K562 (cell line): ENCODE data around the gene ABCC1. TPM values are rescaled to one million over a fixed set of nuclear protein-coding genes. Genes with fewer than 3 reads are reported as not detected.
A peak's percentile ranks its signal among the peaks of the same experiment; 100 is the strongest.

Source experiments
- ATAC-seq: fragments of 200-7000 bp; cut with Tn5 transposase; 3 replicates; pipeline ENCODE4 v1.9.1; 2020; ENCODE audit warnings: moderate library complexity
- BruUV-seq: library from RNA; stranded (reverse); fragments of 400-500 nt; replicated peaks from 2 replicates; lab custom pipeline; 2021; lab: Mats Ljungman, UMichigan
- CTCF ChIA-PET: fragments of 300-600 bp; formaldehyde crosslinking; extraction: SDS; loops from one replicate; lab custom pipeline; 2021; ENCODE audit warnings: low intra/inter-chr PET ratio; lab: Yijun Ruan, JAX
- POLR2A ChIA-PET: fragments of 300-600, 350-650 bp; sonication (Branson Sonifier 250); formaldehyde crosslinking; extraction: SDS; loops from one replicate; lab custom pipeline; 2021; ENCODE audit warnings: antibody characterized with exemption, inconsistent platforms; lab: Yijun Ruan, JAX
- DNase-seq, 4 experiments: peaks; one replicate each; pipeline versions ENCODE4 v3.0.0 to v3.0.0-alpha.2; 2011 to 2018; ENCODE audit warnings: low spot score in 3 of 4, mixed read lengths in 3 of 4; ENCODE audit errors: extremely low read depth in 1 of 4
- FAIRE-seq: peaks from 2 replicates; lab custom pipeline; 2011; peaks lifted over from hg19 to GRCh38; lab: Jason Lieb, UNC
- H2AFZ ChIP-seq: 2 replicates; pipeline ENCODE4 v1.6.0; 2011; ENCODE audit warnings: low read depth, low read length, control low read depth, inconsistent platforms
- H3K27ac ChIP-seq: fragments of 200-600 bp; 3 replicates; pipeline ENCODE4 v1.8.0; 2011; ENCODE audit warnings: low read depth, mild to moderate bottlenecking, control low read depth, inconsistent platforms, low read length, moderate library complexity, mixed read lengths; ENCODE audit errors: extremely low read depth
- H3K27me3 ChIP-seq, 2 experiments: fragments of 300-600 bp in 1 of 2; 2 replicates in 1 of 2; 3 replicates in 1 of 2; pipeline versions ENCODE4 v1.6.0 to v1.8.0; 2011; ENCODE audit warnings: inconsistent platforms in 2 of 2, low read length in 2 of 2, mild to moderate bottlenecking in 1 of 2, mixed read lengths in 1 of 2, moderate library complexity in 1 of 2; ENCODE audit not compliant: control insufficient read depth in 2 of 2, insufficient read depth in 2 of 2
- H3K36me3 ChIP-seq: fragments of 300-600 bp; 3 replicates; pipeline ENCODE4 v1.8.0; 2011; ENCODE audit warnings: mild to moderate bottlenecking, low read length, inconsistent platforms; ENCODE audit not compliant: control insufficient read depth, insufficient read depth
- H3K4me1 ChIP-seq, 2 experiments: fragments of 200-600 bp in 1 of 2; replicated peaks in 1 of 2; 2 replicates in 1 of 2; 3 replicates in 1 of 2; pipeline versions ENCODE4 v1.5.1 to v1.8.0; 2011; ENCODE audit warnings: inconsistent platforms in 2 of 2, low read length in 2 of 2, mild to moderate bottlenecking in 1 of 2, mixed read lengths in 1 of 2, moderate library complexity in 1 of 2; ENCODE audit not compliant: control insufficient read depth in 2 of 2, insufficient read depth in 2 of 2
- H3K4me2 ChIP-seq: 2 replicates; pipeline ENCODE4 v1.6.1; 2011; ENCODE audit warnings: low read length, control low read depth, inconsistent platforms, mixed read lengths; ENCODE audit not compliant: insufficient read depth
- H3K4me3 ChIP-seq: fragments of 200-600 bp; sonication (generic), shearing (Covaris generic); 2 replicates; pipeline ENCODE4 v1.5.1; 2016; ENCODE audit warnings: control low read depth, inconsistent platforms
- H3K79me2 ChIP-seq: fragments of 200-600 bp; 3 replicates; pipeline ENCODE4 v1.8.0; 2011; ENCODE audit warnings: low read length, inconsistent platforms; ENCODE audit not compliant: control insufficient read depth, insufficient read depth
- H3K9ac ChIP-seq, 2 experiments: 2 replicates each; pipeline versions ENCODE4 v1.6.0 to v1.6.1; 2011; ENCODE audit warnings: low read depth in 2 of 2, low read length in 2 of 2, control low read depth in 1 of 2, inconsistent platforms in 1 of 2, mild to moderate bottlenecking in 1 of 2, mixed read lengths in 1 of 2; ENCODE audit not compliant: insufficient read depth in 1 of 2
- H3K9me1 ChIP-seq: one replicate; pipeline ENCODE4 v1.6.0; 2011; ENCODE audit warnings: inconsistent platforms, mild to moderate bottlenecking, low read length, moderate library complexity; ENCODE audit not compliant: control insufficient read depth, insufficient read depth
- H3K9me3 ChIP-seq: replicated peaks from 2 replicates; pipeline ENCODE4 v1.5.1; 2011; ENCODE audit warnings: low read depth, low read length, inconsistent platforms; ENCODE audit not compliant: control insufficient read depth, insufficient read depth
- H4K20me1 ChIP-seq: replicated peaks from 2 replicates; pipeline ENCODE4 v1.6.1; 2011; ENCODE audit warnings: low read length, inconsistent platforms, mixed read lengths; ENCODE audit not compliant: control insufficient read depth, insufficient read depth
- ZFP36 ChIP-seq: fragments of 150-350 bp; IDR thresholded peaks from 2 replicates; pipeline ENCODE4 v1.6.1; 2018; ENCODE audit warnings: low read length, low read depth; ENCODE audit not compliant: partially characterized antibody
- WGBS: fragments of 100-300 bp; shearing (Covaris generic); methylation state at CpG from one replicate; pipeline ENCODE4 v1.1.6; 2016; ENCODE audit warnings: low coverage, mixed read lengths; ENCODE audit not compliant: insufficient coverage; ENCODE audit errors: missing lambda C conversion rate; 5-methylcytosine and 5-hydroxymethylcytosine counted together
- in situ Hi-C: fragments of 300-500 bp; cut with MboI; formaldehyde crosslinking; loops from 4 replicates; pipeline ENCODE4 v1.15.0; 2018; ENCODE audit warnings: inconsistent platforms, mixed read lengths
- intact Hi-C: fragments of 100-400 bp; cut with micrococcal nuclease; formaldehyde crosslinking; loops from 2 replicates; pipeline ENCODE4 v1.14.2; 2022
- polyA plus RNA-seq, 8 experiments: library from polyadenylated mRNA; depleted of rRNA in 4 of 8; stranded (reverse) in 5 of 8; unstranded in 3 of 8; fragments of >200 nt; fragmentation: Nextera tagmentation in 2 of 8; fragmentation: Illumina TruSeq in 1 of 8; extraction: Ambion mirVana in 2 of 8; extraction: Trizol in 1 of 8; gene quantifications; 2 replicates each; pipeline versions ENCODE4 v1.2.1 to v1.2.3, GENCODE V29; 2011 to 2014; ENCODE audit warnings: inconsistent platforms in 1 of 8, missing spikeins in 1 of 8
- total RNA-seq, 7 experiments: library from RNA; depleted of rRNA in 6 of 7; stranded (reverse); fragments of >200 nt in 6 of 7; fragmentation: Illumina TruSeq in 2 of 7; extraction: Trizol in 2 of 7; gene quantifications; 2 replicates each; pipeline versions ENCODE4 v1.2.1 to v1.2.3, GENCODE V29; 2011 to 2021; ENCODE audit warnings: low replicate concordance in 1 of 7
- TF ChIP-seq, protein P1 (sequence below): fragments of 250-450 bp; sonication (Bioruptor Pico); IDR thresholded peaks from 2 replicates; pipeline ENCODE4 v1.4.0; 2020; ENCODE audit warnings: borderline replicate concordance
- TF ChIP-seq, protein P2 (sequence below): fragments of 450-650 bp; formaldehyde crosslinking; IDR thresholded peaks from 2 replicates; pipeline ENCODE4 v1.4.0; 2022; ENCODE audit warnings: missing genetic modification characterization

Gene ABCC1
- total and polyA plus RNA-seq, 9 of the 15 experiments (the other 6 are each of a cell fraction or from before 2014, with no cell fraction given) = 3.9 to 41.6 (median 10.0) TPM

DNA sequence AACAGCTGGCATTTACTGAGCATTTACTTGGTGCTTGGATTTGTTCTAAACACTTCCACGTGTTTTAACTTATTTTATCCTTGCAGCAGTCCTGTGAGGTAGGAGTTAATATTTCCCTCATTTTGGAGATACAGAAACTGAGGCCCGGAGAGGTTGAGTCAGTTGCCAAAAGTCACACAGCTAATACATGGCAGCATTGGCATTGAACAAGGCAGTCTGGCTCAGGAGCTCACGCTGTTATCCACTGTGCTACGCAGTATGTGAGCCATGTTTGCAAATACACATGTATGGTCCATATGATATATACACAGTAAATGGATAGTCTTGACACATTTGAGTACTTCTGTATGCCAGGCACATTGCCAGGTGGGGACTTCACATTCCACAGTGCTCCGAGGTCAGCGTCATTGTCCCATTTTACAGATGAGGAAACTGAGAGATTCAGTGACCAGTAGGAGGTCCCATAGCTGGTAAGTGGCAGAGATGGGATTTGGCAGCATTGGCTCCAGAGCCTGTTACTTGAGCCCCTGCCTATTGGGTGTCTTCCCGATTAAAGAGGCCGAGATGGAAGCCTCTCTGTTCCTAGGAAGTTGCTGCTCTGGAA lies 163.1 kb downstream of the ABCC1 start (continued):
- TF ChIP-seq, protein P1, sequence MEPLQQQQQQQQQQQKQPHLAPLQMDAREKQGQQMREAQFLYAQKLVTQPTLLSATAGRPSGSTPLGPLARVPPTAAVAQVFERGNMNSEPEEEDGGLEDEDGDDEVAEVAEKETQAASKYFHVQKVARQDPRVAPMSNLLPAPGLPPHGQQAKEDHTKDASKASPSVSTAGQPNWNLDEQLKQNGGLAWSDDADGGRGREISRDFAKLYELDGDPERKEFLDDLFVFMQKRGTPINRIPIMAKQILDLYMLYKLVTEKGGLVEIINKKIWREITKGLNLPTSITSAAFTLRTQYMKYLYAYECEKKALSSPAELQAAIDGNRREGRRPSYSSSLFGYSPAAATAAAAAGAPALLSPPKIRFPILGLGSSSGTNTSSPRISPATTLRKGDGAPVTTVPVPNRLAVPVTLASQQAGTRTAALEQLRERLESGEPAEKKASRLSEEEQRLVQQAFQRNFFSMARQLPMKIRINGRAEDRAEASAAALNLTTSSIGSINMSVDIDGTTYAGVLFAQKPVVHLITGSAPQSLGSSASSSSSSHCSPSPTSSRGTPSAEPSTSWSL (CRISPR knock-in tag) = no peak

DNA sequence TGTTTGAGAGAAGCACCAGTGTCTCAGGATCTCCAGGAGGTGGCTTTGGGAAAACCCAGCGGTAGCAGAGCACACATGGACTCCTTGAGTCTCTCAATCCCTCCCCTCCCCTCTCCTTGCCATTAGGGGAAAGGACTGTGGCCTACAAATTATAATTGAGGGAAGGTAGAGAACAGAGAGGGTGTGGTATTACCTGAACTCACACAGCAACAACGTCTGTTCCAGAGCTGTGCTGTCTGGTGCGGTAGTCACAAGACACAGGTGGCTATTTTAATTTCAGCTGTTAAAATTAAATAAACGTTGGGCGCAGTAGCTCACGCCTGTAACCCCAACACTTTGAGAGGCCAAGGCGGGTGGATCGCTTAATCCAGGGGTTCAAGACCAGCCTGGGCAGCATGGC lies 163.7 kb downstream of the ABCC1 start:
- CTCF ChIA-PET = no interaction called here

More for the DNA sequence above, 163.7 kb downstream of the ABCC1 start:
- Histone ChIP-seq H3K4me2 (no peak overlapping the region), H3K9me1 (no peaks in the 10 kb centered on the region), H3K9me3 (peaks cover 16% of the 10 kb centered on the region), H3K9ac (no peak overlapping the region), H2AFZ (no peak overlapping the region), H3K79me2 (no peaks in the 10 kb centered on the region), H3K4me3 (no peak overlapping the region), H3K4me1 (no peaks in the 10 kb centered on the region), H3K27ac (no peak overlapping the region), H3K36me3 (peaks cover 89% of the 10 kb centered on the region), H4K20me1 (no peaks in the 10 kb centered on the region), H3K27me3 (no peaks in the 10 kb centered on the region)
- no peak for ATAC-seq
- intact Hi-C loops (no loop called here), in situ Hi-C loops (no loop called here)
- DNase-seq = no peak
- FAIRE-seq = no peak
- BruUV-seq = no TSS peak
- TF ChIP-seq, protein P2, sequence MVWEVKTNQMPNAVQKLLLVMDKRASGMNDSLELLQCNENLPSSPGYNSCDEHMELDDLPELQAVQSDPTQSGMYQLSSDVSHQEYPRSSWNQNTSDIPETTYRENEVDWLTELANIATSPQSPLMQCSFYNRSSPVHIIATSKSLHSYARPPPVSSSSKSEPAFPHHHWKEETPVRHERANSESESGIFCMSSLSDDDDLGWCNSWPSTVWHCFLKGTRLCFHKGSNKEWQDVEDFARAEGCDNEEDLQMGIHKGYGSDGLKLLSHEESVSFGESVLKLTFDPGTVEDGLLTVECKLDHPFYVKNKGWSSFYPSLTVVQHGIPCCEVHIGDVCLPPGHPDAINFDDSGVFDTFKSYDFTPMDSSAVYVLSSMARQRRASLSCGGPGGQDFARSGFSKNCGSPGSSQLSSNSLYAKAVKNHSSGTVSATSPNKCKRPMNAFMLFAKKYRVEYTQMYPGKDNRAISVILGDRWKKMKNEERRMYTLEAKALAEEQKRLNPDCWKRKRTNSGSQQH = no peak
- TF ChIP-seq ZFP36 = peak; percentile 56
- POLR2A ChIA-PET = interaction anchor here (1.1 kb wide), 1 partner anchor 9 kb away, joined by 5 read pairs; no protein-coding TSS in a partner anchor
- WGBS = 89% methylated on average over 8 of the region's 8 CpGs
